ENCODE data around the gene SMARCD3. TPM values are rescaled to one million over a fixed set of nuclear protein-coding genes. Genes with fewer than 3 reads are reported as not detected.
A peak's percentile ranks its signal among the peaks of the same experiment; 100 is the strongest.

The SMARCD3 gene
- total RNA-seq, 1 experiment from 2014 or later: 27.8 TPM

- no TSS peak for BruUV-seq (replicated peaks)
- no peak for TF ChIP-seq TCF7L2 (IDR thresholded peaks at IDR 0.05; ENCODE audit: low read depth, low read length)
- no peak for TF ChIP-seq CTCF (IDR thresholded peaks at IDR 0.05)
- TF ChIP-seq POLR2AphosphoS5 (IDR thresholded peaks at IDR 0.05; ENCODE audit: low read depth, low read length): no peak
- no peak for TF ChIP-seq SIN3A (IDR thresholded peaks at IDR 0.05; ENCODE audit: borderline replicate concordance, insufficient read depth, low read depth, low read length)
- TF ChIP-seq REST (IDR thresholded peaks at IDR 0.05; ENCODE audit: insufficient read depth in 1 of 2, low read depth in 2 of 2, low read length in 1 of 2): no peak
- Histone ChIP-seq H3K4me1 (ENCODE audit: control insufficient read depth, insufficient read depth, low read length) (peaks cover 42% of the 10 kb centered on the region), H3K4me3 (ENCODE audit: low read depth in 2 of 2, low read length in 2 of 2) (peak overlapping the region; percentile 32 to 44; a peak in 3 of 4 replicates), H3K9me3 (ENCODE audit: control insufficient read depth, insufficient read depth, low read depth, low read length) (no peaks in the 10 kb centered on the region), H3K27me3 (ENCODE audit: control insufficient read depth, insufficient read depth, low read length) (no peaks in the 10 kb centered on the region), H3K27ac (ENCODE audit: low read length) (no peak overlapping the region), H3K36me3 (ENCODE audit: control insufficient read depth, insufficient read depth, low read length) (no peaks in the 10 kb centered on the region)
- intact Hi-C loops (cut with micrococcal nuclease; ENCODE audit: unreplicated experiment): no loop called here
- DNase-seq (ENCODE audit: low read depth, low spot score): no peak
- CTCF ChIA-PET: interaction anchor here (0.6 to 1.0 kb wide), 5 partner anchors 19 to 139 kb away, joined by 3 to 14 read pairs (median 3); no protein-coding TSS in a partner anchor
- in situ Hi-C loops (cut with HindIII; ENCODE audit: low pct_unique_long_range_greater_than_20kb, low sequenced_read_pairs): no loop called here
- peak; percentile 46; the same call in 1 of the 2 replicates for ATAC-seq
- POLR2A ChIA-PET: no interaction called here
These were observed 2.2 kb downstream of the SMARCD3 start for GRCh38 chr7:151246102-151246850.

- intact Hi-C loops (cut with micrococcal nuclease; ENCODE audit: unreplicated experiment) (no loop called here), in situ Hi-C loops (cut with HindIII; ENCODE audit: low pct_unique_long_range_greater_than_20kb, low sequenced_read_pairs) (no loop called here)
- TF ChIP-seq CTCF (IDR thresholded peaks at IDR 0.05) (peak; percentile 97), POLR2AphosphoS5 (IDR thresholded peaks at IDR 0.05; ENCODE audit: low read depth, low read length) (no peak)
- DNase-seq (ENCODE audit: low read depth, low spot score) (no peak), ATAC-seq (peak; percentile 33)
- POLR2A ChIA-PET: no interaction called here
- no TSS peak for BruUV-seq (replicated peaks)
- no peak overlapping the region for H3K27ac ChIP-seq (ENCODE audit: low read length)
- no peaks in the 10 kb centered on the region for H3K36me3 ChIP-seq (ENCODE audit: control insufficient read depth, insufficient read depth, low read length)
- CTCF ChIA-PET: interaction anchor here (0.6 to 1.0 kb wide), 5 partner anchors 18 to 138 kb away, joined by 3 to 14 read pairs (median 3); no protein-coding TSS in a partner anchor
- H3K27me3 ChIP-seq (ENCODE audit: control insufficient read depth, insufficient read depth, low read length): no peaks in the 10 kb centered on the region
- H3K4me3 ChIP-seq (ENCODE audit: low read depth in 2 of 2, low read length in 2 of 2): peak overlapping the region; percentile 32 to 44
- H3K9me3 ChIP-seq (ENCODE audit: control insufficient read depth, insufficient read depth, low read depth, low read length): no peaks in the 10 kb centered on the region
- H3K4me1 ChIP-seq (ENCODE audit: control insufficient read depth, insufficient read depth, low read length): peaks cover 37% of the 10 kb centered on the region
These were observed 3.0 kb downstream of the SMARCD3 start for GRCh38 chr7:151245360-151246101.

Data from Panc1 (cell line).